CD4-positive, alpha-beta T cell (primary cell): Measurements from ENCODE around the gene PLEKHA5. TPM values are rescaled to one million over a fixed set of nuclear protein-coding genes. Genes with fewer than 3 reads are reported as not detected.

Experiments
- ATAC-seq: fragments of 200-7000 bp; cut with Tn5 transposase; one replicate; pipeline ENCODE4 v1.10.0; 2022; ENCODE audit warnings: mild to moderate bottlenecking; ENCODE audit not compliant: poor library complexity
- CTCF ChIA-PET: fragments of 350-600 bp; sonication (Branson Sonifier 250); formaldehyde crosslinking; loops from one replicate; lab custom pipeline; 2021; ENCODE audit warnings: antibody characterized with exemption, inconsistent platforms; lab: Charles Lee
- POLR2A ChIA-PET: fragments of 350-600 bp; sonication (Branson Sonifier 250); formaldehyde crosslinking; loops from one replicate; lab custom pipeline; 2021; ENCODE audit warnings: antibody characterized with exemption, inconsistent platforms; lab: Charles Lee
- DNase-seq, 14 experiments: peaks; one replicate each; pipeline ENCODE4 v3.0.0-alpha.2; 2013 to 2020; ENCODE audit warnings: mixed read lengths in 2 of 14
- H3K27ac ChIP-seq, 2 donors: one replicate each; pipeline versions ENCODE4 v1.5.1 to v1.7.0; 2013; ENCODE audit warnings: low read length in 2 of 2, low read depth in 1 of 2, mild to moderate bottlenecking in 1 of 2
- H3K27me3 ChIP-seq, 2 experiments: 1 replicate in 1 of 2; 2 replicates in 1 of 2; pipeline versions ENCODE4 v1.6.1 to v1.7.0; 2013; ENCODE audit warnings: low read length in 2 of 2, control low read depth in 1 of 2, mild to moderate bottlenecking in 1 of 2, moderate library complexity in 1 of 2; ENCODE audit not compliant: insufficient read depth in 2 of 2, control insufficient read depth in 1 of 2
- H3K36me3 ChIP-seq: one replicate; pipeline ENCODE4 v1.6.1; 2013; ENCODE audit warnings: low read length, control low read depth; ENCODE audit not compliant: insufficient read depth
- H3K4me1 ChIP-seq: one replicate; pipeline ENCODE4 v1.6.1; 2013; ENCODE audit warnings: low read length, control low read depth; ENCODE audit not compliant: insufficient read depth
- H3K4me3 ChIP-seq: one replicate; pipeline ENCODE4 v1.5.1; 2013; ENCODE audit warnings: mild to moderate bottlenecking, low read length, moderate library complexity
- H3K9me3 ChIP-seq, 2 experiments: 1 replicate in 1 of 2; 2 replicates in 1 of 2; pipeline versions ENCODE4 v1.6.1 to v1.7.0; 2013; ENCODE audit warnings: low read length in 2 of 2, mild to moderate bottlenecking in 2 of 2, control low read depth in 1 of 2, moderate library complexity in 1 of 2; ENCODE audit not compliant: control insufficient read depth in 1 of 2, insufficient read depth in 1 of 2
- H3K27ac Mint-ChIP-seq: one replicate; pipeline ENCODE4 v1.8.0; 2020; ENCODE audit warnings: mixed read lengths
- H3K27me3 Mint-ChIP-seq: one replicate; pipeline ENCODE4 v1.8.0; 2021; ENCODE audit warnings: mixed read lengths
- H3K36me3 Mint-ChIP-seq: one replicate; pipeline ENCODE4 v1.8.0; 2021; ENCODE audit warnings: low read depth, mixed read lengths
- H3K4me1 Mint-ChIP-seq: one replicate; pipeline ENCODE4 v1.8.0; 2021; ENCODE audit warnings: low read depth, mixed read lengths
- H3K4me3 Mint-ChIP-seq: one replicate; pipeline ENCODE4 v1.8.0; 2020; ENCODE audit warnings: mild to moderate bottlenecking, mixed read lengths
- H3K9me3 Mint-ChIP-seq: one replicate; pipeline ENCODE4 v1.8.0; 2020; ENCODE audit warnings: mixed read lengths
- intact Hi-C, 2 experiments: fragments of 100-400 bp; cut with DNase I in 1 of 2; cut with micrococcal nuclease in 1 of 2; formaldehyde crosslinking; loops; one replicate each; pipeline versions ENCODE4 v1.15.1 to v1.9.0; 2023 to 2025; cut with DNase I, micrococcal nuclease
- total RNA-seq, 174 experiments: library from RNA in 2 of 174; stranded (reverse) in 2 of 174; gene quantifications; one replicate each; pipeline ENCODE4 v1.2.3 and lab custom pipeline; 2021 to 2026
- TF ChIP-seq, protein P1 (sequence below): fragments of 200-600 bp; IDR thresholded peaks from one replicate; pipeline ENCODE4 v1.8.0; 2022; ENCODE audit warnings: antibody characterized with exemption, mild to moderate bottlenecking

The PLEKHA5 gene
- total RNA-seq, 2 experiments from 2014 or later: 4.5 to 5.4 TPM

GRCh38 chr12:19239102-19239501 is 109.6 kb downstream of the PLEKHA5 start:
- intact Hi-C loops: no loop called here
- Mint-ChIP-seq H3K9me3 (no peaks in the 10 kb centered on the region), H3K4me1 (peaks cover 24% of the 10 kb centered on the region), H3K4me3 (no peak overlapping the region), H3K27me3 (no peaks in the 10 kb centered on the region), H3K36me3 (no peaks in the 10 kb centered on the region), H3K27ac (no peak overlapping the region)
- H3K36me3 ChIP-seq: no peaks in the 10 kb centered on the region
- H3K4me1 ChIP-seq: no peaks in the 10 kb centered on the region
- ChIA-PET CTCF (no interaction called here), POLR2A (no interaction called here)
- H3K27me3 ChIP-seq: no peaks in the 10 kb centered on the region
- no peaks in the 10 kb centered on the region for H3K9me3 ChIP-seq
- no peak for DNase-seq
- no peak overlapping the region for H3K4me3 ChIP-seq
- ATAC-seq: no peak
- no peak overlapping the region for H3K27ac ChIP-seq
- TF ChIP-seq, protein P1, sequence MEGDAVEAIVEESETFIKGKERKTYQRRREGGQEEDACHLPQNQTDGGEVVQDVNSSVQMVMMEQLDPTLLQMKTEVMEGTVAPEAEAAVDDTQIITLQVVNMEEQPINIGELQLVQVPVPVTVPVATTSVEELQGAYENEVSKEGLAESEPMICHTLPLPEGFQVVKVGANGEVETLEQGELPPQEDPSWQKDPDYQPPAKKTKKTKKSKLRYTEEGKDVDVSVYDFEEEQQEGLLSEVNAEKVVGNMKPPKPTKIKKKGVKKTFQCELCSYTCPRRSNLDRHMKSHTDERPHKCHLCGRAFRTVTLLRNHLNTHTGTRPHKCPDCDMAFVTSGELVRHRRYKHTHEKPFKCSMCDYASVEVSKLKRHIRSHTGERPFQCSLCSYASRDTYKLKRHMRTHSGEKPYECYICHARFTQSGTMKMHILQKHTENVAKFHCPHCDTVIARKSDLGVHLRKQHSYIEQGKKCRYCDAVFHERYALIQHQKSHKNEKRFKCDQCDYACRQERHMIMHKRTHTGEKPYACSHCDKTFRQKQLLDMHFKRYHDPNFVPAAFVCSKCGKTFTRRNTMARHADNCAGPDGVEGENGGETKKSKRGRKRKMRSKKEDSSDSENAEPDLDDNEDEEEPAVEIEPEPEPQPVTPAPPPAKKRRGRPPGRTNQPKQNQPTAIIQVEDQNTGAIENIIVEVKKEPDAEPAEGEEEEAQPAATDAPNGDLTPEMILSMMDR: no peak

GRCh38 chr12:19239616-19240234 is 110.2 kb downstream of the PLEKHA5 start:
- H3K36me3 Mint-ChIP-seq: no peaks in the 10 kb centered on the region
- CTCF ChIA-PET: interaction anchor here (0.6 kb wide), 1 partner anchor 20 kb away, joined by 3 read pairs; no protein-coding TSS in a partner anchor
- POLR2A ChIA-PET: no interaction called here

DNA sequence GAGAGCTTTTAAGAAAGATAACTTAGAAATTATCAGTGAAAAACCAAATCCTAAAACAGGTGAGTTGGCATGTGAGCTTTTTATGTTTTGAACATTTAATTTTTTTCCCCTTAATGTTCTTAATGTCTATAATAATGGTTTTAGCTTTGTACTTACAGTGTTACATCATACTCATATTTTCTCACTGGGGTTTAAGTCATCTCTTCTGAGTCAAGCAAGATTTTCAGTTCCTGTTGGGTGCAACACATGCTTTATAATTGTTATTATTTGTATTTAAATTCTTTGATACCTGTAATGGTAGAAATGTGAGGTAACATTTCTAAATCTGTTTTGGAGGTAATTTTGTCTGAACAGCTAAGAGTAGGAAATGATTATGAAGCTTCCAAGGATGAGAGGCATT is 113.0 kb downstream of the PLEKHA5 start:
- no peak for ATAC-seq
- CTCF ChIA-PET: no interaction called here
- H3K4me1 ChIP-seq: no peaks in the 10 kb centered on the region
- no peaks in the 10 kb centered on the region for H3K9me3 ChIP-seq
- no peaks in the 10 kb centered on the region for H3K9me3 Mint-ChIP-seq
- peaks cover 16% of the 10 kb centered on the region for H3K4me1 Mint-ChIP-seq
- H3K27me3 Mint-ChIP-seq: no peaks in the 10 kb centered on the region
- TF ChIP-seq, protein P1: no peak
- no peaks in the 10 kb centered on the region for H3K27me3 ChIP-seq
- POLR2A ChIA-PET: no interaction called here
- no peaks in the 10 kb centered on the region for H3K36me3 Mint-ChIP-seq
- DNase-seq: no peak
- H3K27ac Mint-ChIP-seq: no peak overlapping the region
- H3K4me3 ChIP-seq: no peak overlapping the region
- no peak overlapping the region for H3K27ac ChIP-seq
- H3K4me3 Mint-ChIP-seq: no peak overlapping the region
- intact Hi-C loops: no loop called here
- H3K36me3 ChIP-seq: no peaks in the 10 kb centered on the region

More at GRCh38 chr12:19239616-19240234, 110.2 kb downstream of the PLEKHA5 start:
- ATAC-seq (no peak), DNase-seq (no peak)
- Mint-ChIP-seq H3K9me3 (no peaks in the 10 kb centered on the region), H3K4me3 (no peak overlapping the region), H3K27me3 (no peaks in the 10 kb centered on the region), H3K27ac (no peak overlapping the region), H3K4me1 (peaks cover 24% of the 10 kb centered on the region)
- Histone ChIP-seq H3K36me3 (no peaks in the 10 kb centered on the region), H3K27ac (no peak overlapping the region), H3K4me3 (no peak overlapping the region), H3K9me3 (no peaks in the 10 kb centered on the region), H3K27me3 (no peaks in the 10 kb centered on the region), H3K4me1 (no peaks in the 10 kb centered on the region)
- TF ChIP-seq, protein P1: no peak
- intact Hi-C loops: no loop called here
